HG03378 (cell line): Measurements from ENCODE around the gene TAB2.

Experiments
- ATAC-seq: cut with Tn5 transposase; IDR thresholded peaks from one replicate; pipeline ENCODE4 v1.9.1; 2021; ENCODE audit warnings: mild to moderate bottlenecking, moderate library complexity; ENCODE audit not compliant: unreplicated experiment

Gene TAB2

DNA sequence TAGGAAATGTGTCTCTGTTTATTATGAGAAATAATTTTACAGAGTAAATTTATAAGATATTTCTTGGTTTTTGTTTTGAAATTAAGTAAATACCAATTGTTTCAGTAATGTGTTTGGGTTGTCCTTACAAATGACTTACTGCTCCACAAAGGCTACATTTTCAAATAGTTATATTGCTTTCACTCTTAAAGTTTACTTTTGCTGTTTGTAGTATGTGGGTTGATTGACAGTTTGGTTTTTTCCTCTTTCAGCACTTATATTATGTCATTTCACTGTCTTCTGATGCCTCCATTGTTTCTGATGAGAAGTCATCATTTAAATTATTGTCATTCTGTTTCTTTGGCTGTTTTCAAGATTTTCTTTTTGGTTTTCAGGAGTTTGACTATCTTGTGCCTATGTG lies 47.7 kb downstream of the TAB2 start:
- no peak for ATAC-seq

DNA sequence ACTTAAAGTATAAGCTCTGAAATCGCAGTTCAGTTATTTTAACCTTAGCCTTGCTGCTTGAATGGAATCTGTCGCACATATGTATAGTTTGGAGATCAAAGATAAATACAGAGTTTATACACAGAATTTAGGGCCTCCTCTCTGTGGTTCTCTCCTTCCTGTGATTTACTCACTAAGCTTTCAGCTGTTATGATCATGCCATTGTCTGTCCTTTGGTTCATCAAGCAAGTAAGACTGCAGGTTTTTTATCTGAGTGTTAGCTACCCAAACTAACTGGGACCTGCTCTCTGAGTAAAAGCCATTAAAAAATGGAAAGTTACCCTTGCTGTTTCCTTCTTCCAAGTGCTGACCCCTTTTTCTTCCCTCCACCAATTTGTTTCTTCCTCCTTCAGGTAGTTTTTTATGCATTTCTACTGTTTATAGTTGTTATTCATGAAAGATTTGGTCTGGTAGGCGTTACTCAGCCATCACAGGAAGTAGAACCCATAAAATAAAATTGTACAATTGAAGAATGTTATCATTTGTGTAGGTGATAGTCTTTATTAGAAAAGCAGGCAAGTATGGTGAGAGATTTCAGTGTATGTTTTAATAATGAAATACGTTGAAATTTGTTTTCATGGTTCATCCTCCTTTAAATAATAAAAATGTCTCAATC lies 48.9 kb downstream of the TAB2 start:
- no peak for ATAC-seq

DNA sequence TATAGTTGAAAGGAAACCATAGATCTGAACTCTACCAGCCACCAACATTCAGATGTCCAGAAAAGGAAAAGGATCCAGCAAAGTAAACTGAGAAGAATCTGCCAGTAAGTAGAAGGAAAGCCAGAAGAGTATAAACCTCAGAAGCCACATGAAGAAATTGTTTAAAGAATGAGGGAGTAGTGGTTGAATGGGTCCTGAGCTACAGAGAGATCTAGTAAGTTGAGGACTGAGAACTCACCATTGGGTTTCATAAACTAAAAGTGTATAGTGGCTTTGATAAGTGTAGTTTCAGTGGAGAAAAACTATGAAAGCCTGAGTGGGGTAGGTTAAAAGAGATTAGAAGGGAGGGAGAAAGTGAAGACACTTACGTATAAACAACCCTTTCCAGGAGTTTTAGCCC lies 50.6 kb downstream of the TAB2 start:
- ATAC-seq: no peak

GRCh38 chr6:149371154-149371553 lies 53.6 kb downstream of the TAB2 start:
- no peak for ATAC-seq

GRCh38 chr6:149372062-149372461 lies 54.5 kb downstream of the TAB2 start:
- ATAC-seq: no peak

- no peak for ATAC-seq
Measured at GRCh38 chr6:149373511-149373910, 56.0 kb downstream of the TAB2 start.

DNA sequence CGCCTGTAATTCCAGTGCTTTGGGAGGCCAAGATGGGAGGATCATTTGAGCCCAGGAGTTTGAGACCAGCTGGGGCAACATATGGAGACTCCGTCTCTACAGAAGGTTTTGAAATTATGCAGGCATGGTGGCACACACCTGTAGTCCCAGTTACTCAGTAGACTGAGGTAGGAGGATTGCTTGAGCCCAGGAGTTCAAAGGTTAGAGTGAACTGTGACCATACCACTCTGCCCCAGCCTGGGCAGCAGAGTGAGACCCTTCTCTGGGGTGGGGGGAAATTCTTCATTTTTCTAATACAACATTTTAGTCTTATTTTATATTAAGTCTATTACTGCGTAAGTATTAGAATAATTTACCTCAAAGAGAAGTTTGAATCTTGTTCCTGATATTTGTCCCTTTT lies 62.5 kb downstream of the TAB2 start:
- ATAC-seq: no peak

DNA sequence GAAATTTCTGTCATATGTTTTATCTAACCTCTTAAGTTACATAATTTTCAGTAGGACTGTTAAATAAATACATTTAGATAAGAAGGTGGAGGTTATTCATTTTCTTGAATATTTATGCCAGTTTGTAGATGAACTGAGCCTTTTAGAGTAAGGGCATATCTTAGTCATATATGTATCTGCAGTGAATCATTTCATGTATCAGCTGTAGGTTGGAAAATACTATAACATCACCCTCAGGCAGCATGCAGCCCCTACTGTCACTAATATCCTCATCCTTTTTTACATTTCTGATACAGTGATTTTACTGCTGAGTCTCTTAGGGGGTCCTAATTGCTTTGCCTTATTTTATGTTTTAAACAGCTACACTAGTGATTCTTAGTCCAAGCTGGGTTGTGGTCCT lies 63.0 kb downstream of the TAB2 start:
- ATAC-seq: no peak

DNA sequence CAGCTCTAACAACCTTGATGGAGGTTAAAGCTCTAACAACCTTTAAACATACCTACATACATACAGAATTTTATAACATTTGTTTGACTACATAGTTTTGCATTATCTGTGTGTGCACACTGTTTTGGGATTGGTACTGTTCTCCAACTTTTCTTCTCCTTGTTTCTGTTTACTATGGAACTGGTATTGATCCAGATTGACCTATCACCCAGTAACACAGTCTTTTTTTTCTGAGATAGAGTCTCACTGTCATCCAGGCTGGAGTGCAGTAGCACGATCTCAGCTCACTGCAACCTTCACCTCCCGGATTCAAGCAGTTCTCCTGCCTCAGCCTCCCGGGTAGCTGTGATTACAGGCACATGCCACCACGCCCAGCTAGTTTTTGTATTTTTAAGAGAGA lies 65.9 kb downstream of the TAB2 start:
- no peak for ATAC-seq

DNA sequence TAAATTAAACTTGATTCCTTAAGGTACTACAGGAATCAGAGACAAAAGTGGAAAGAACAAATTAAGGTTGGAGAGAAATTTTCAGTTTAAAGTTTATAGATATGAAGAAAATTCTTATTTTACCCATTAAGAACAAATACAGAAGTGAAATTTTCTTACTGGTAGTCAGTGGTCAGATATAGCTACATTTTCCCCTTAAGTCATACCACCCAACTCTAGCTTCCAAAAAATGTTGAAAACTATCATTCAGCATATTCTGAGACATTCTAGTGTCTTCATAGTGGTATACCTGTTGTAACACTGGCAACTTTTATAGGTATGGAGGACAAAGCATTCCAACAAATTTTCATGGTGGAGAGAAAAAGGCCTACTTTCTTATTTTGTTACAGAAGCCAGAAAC lies 67.0 kb downstream of the TAB2 start:
- ATAC-seq: no peak

DNA sequence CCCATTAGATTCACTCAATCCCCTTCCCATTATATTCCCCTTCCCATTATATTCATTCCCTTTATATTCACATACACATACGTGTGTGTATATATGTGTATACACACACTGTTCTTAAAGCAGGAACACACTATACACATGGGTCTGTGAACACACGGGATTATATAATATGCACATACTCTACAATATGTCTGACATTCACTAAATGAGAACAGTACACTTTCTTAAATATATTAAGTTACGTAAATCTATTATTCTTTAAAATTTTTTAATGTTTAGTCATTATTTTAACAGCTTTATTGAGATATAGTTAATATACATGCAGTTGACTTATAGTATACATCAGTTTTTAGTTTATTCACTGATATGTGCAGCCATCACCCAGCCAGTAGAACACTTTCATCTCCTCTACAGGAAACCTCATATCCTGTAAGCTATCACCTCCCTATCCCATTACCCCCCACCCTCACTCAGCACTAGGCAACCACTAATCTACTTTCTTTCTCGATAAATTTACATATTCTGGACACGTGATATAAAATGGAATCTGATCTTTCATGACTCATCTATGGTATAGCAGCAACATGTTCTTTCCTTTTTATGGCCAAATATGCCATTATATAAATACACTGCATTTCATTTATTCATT lies 68.6 kb downstream of the TAB2 start:
- no peak for ATAC-seq

- ATAC-seq: no peak
Measured at GRCh38 chr6:149387779-149388512, 70.4 kb downstream of the TAB2 start.

- no peak for ATAC-seq
Measured at GRCh38 chr6:149389509-149390297, 72.2 kb downstream of the TAB2 start.

GRCh38 chr6:149392093-149392492 lies 74.6 kb downstream of the TAB2 start:
- ATAC-seq: no peak

GRCh38 chr6:149392535-149392934 lies 75.0 kb downstream of the TAB2 start:
- ATAC-seq: no peak

- no peak for ATAC-seq
Measured at GRCh38 chr6:149393002-149393679, 75.6 kb downstream of the TAB2 start.

GRCh38 chr6:149395185-149395584 lies 77.7 kb downstream of the TAB2 start:
- no peak for ATAC-seq

DNA sequence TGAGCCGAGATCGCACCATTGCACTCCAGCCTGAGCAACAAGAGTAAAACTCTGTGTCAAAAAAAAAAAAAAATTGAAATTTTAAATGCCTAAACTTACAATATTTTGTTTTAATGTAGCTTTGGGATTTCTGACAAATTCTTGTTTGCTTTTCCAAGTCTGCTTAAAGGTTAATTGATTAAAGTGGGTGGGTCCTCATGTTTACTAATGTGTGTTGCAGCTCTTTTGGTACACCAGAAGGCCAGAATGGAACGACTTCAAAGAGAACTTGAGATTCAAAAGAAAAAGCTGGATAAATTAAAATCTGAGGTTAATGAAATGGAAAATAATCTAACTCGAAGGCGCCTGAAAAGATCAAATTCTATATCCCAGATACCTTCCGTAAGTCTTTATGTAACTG lies 79.9 kb downstream of the TAB2 start:
- ATAC-seq: no peak

- ATAC-seq: no peak
Measured at GRCh38 chr6:149400050-149400449, 82.5 kb downstream of the TAB2 start, which contains the start of gene SUMO4. Gene SUMO4 (plus strand): TSS chr6:149400262. CDS start chr6:149400392, 130 bp downstream.

- no peak for ATAC-seq
Measured at GRCh38 chr6:149403534-149403933, 86.0 kb downstream of the TAB2 start.
